ENCODE results near the gene HAUS3. TPM values are rescaled to one million over a fixed set of nuclear protein-coding genes. Genes with fewer than 3 reads are reported as not detected.

Gene HAUS3
- total RNA-seq, 1 experiment from 2014 or later: 18.0 TPM

GRCh38 chr4:2243681-2244380 is 1.9 kb upstream of the HAUS3 start:
- Histone ChIP-seq H3K4ac (ENCODE audit: low read depth, low read length) (no peak overlapping the region), H3K23ac (ENCODE audit: insufficient read length, low read depth, low read length) (no peak overlapping the region), H3K9me3 (ENCODE audit: control insufficient read depth, low read depth, low read length) (no peaks in the 10 kb centered on the region), H2BK20ac (ENCODE audit: low read depth, low read length, poor library complexity, severe bottlenecking) (no peak overlapping the region), H3K56ac (ENCODE audit: insufficient read length, low read depth, low read length) (no peak overlapping the region), H3K79me2 (ENCODE audit: insufficient read depth, low read length) (peaks cover 6% of the 10 kb centered on the region; the same call in 1 of the 2 replicates), H3T11ph (ENCODE audit: low read length) (no peak overlapping the region), H2AFZ (ENCODE audit: low read length) (no peak overlapping the region), H4K91ac (ENCODE audit: insufficient read length, low read depth, low read length) (no peak overlapping the region), H2AK5ac (ENCODE audit: insufficient read length, low read length) (no peak overlapping the region), H2BK12ac (ENCODE audit: insufficient read length, low read depth, low read length) (no peak overlapping the region), H3K4me1 (ENCODE audit: insufficient read depth, low read length) (no peaks in the 10 kb centered on the region), H4K8ac (replicated peaks; ENCODE audit: insufficient read length, low read depth, low read length) (no peak overlapping the region), H3K9ac (ENCODE audit: extremely low read depth, insufficient read length, low read length) (no peak overlapping the region), H3K27me3 (ENCODE audit: insufficient read depth, low read length) (no peaks in the 10 kb centered on the region), H3K27ac (ENCODE audit: insufficient read length, low read depth, low read length) (no peak overlapping the region), H4K20me1 (ENCODE audit: control insufficient read depth, insufficient read depth, insufficient read length) (no peaks in the 10 kb centered on the region), H2BK15ac (ENCODE audit: low read depth, low read length) (no peak overlapping the region), H3K23me2 (ENCODE audit: insufficient read length, low read depth, low read length, poor library complexity, severe bottlenecking) (peaks cover 3% of the 10 kb centered on the region), H3K79me1 (ENCODE audit: insufficient read depth, low read depth, low read length, poor library complexity, severe bottlenecking) (no peaks in the 10 kb centered on the region), H4K5ac (ENCODE audit: insufficient read length, low read depth, low read length) (no peak overlapping the region), H2BK120ac (ENCODE audit: low read depth, low read length, poor library complexity, severe bottlenecking) (no peak overlapping the region), H3K14ac (ENCODE audit: insufficient read depth, low read length) (no peak overlapping the region), H2BK5ac (ENCODE audit: insufficient read length, low read length) (no peak overlapping the region), H3K4me2 (ENCODE audit: insufficient read depth, insufficient read length, low read length) (no peak overlapping the region), H3K18ac (ENCODE audit: insufficient read length, low read depth, low read length) (no peak overlapping the region)
- Mint-ChIP-seq H3K27me3 (ENCODE audit: low read depth) (peaks cover 5% of the 10 kb centered on the region), H3K4me3 (no peak overlapping the region; a peak in 1 of 5 replicates), H3K9me3 (peaks cover 13 to 17% of the 10 kb centered on the region in 2 experiments), H3K27ac (no peak overlapping the region), H3K4me1 (peaks cover 19 to 29% of the 10 kb centered on the region in 2 experiments), H3K36me3 (ENCODE audit: insufficient read depth in 1 of 3, low read depth in 3 of 3) (peaks cover 9 to 16% (median 12%) of the 10 kb centered on the region in 3 experiments; a peak in 6 of 7 replicates)
- DNase-seq: peak; percentile 31
- TF ChIP-seq CTCF (conservative IDR thresholded peaks at IDR 0.05): no peak; the same call in 2 of the 3 replicates
- no CpG with 5 or more reads among the region's 5 CpGs for WGBS (ENCODE audit: extremely low coverage, insufficient read length, low lambda C conversion rate)
